ENCODE measurements around the gene WNT16.

DNA sequence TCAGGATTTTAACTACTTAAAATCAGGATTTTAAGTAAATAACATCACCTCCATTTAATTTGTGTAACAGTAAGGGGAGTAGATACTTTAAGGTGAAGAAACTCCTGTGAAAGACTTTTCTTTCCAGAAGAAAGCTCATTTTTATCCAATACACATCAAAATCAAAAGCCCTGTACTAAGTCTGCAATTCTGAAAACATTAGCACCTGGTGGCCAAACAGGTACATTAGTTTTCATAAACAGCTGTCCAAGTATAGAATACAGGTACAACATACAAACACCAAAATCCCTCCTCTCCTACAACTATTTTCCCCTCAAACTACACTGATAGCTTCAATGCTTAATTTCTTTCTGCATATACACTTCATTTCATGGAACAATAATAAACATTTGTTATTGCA, 44.4 kb downstream of the WNT16 start:
- TF ChIP-seq, protein P1, sequence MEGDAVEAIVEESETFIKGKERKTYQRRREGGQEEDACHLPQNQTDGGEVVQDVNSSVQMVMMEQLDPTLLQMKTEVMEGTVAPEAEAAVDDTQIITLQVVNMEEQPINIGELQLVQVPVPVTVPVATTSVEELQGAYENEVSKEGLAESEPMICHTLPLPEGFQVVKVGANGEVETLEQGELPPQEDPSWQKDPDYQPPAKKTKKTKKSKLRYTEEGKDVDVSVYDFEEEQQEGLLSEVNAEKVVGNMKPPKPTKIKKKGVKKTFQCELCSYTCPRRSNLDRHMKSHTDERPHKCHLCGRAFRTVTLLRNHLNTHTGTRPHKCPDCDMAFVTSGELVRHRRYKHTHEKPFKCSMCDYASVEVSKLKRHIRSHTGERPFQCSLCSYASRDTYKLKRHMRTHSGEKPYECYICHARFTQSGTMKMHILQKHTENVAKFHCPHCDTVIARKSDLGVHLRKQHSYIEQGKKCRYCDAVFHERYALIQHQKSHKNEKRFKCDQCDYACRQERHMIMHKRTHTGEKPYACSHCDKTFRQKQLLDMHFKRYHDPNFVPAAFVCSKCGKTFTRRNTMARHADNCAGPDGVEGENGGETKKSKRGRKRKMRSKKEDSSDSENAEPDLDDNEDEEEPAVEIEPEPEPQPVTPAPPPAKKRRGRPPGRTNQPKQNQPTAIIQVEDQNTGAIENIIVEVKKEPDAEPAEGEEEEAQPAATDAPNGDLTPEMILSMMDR (IDR thresholded peaks at IDR 0.05), result no peak
- TF ChIP-seq POLR2A (IDR thresholded peaks at IDR 0.05), result no peak

Measured in adrenal gland (tissue), 5 donors.